Upper lobe of left lung (tissue), 6 donors: Measurements from ENCODE around the gene ASPDH. TPM values are rescaled to one million over a fixed set of nuclear protein-coding genes. Genes with fewer than 3 reads are reported as not detected.
A peak's percentile ranks its signal among the peaks of the same experiment; 100 is the strongest.

Experiments used
- ATAC-seq, 2 donors: fragments of 200-7000 bp; cut with Tn5 transposase; one replicate each; pipeline ENCODE4 v1.9.1; 2022; ENCODE audit warnings: mild to moderate bottlenecking in 2 of 2, moderate library complexity in 2 of 2; ENCODE audit not compliant: low FRiP score in 2 of 2
- DNase-seq, 2 donors: peaks; one replicate each; pipeline ENCODE4 v3.0.0-alpha.2; 2019 to 2020
- H3K27ac ChIP-seq, 4 donors: fragments of 200-600 bp; sonication (generic); one replicate each; pipeline ENCODE4 v1.5.1; 2016 to 2019
- H3K27me3 ChIP-seq, 4 donors: fragments of 200-600 bp; sonication (generic); one replicate each; pipeline ENCODE4 v1.5.1; 2017 to 2019
- H3K36me3 ChIP-seq, 4 donors: fragments of 200-600 bp; sonication (generic); one replicate each; pipeline ENCODE4 v1.5.1; 2016 to 2019
- H3K4me1 ChIP-seq, 4 donors: fragments of 200-600 bp; sonication (generic); one replicate each; pipeline ENCODE4 v1.5.1; 2018 to 2019
- H3K4me3 ChIP-seq, 4 donors: fragments of 200-600 bp; sonication (generic); one replicate each; pipeline ENCODE4 v1.5.1; 2017 to 2019; ENCODE audit warnings: mild to moderate bottlenecking in 2 of 4, moderate library complexity in 1 of 4
- H3K9me3 ChIP-seq, 4 donors: fragments of 200-600 bp; sonication (generic); one replicate each; pipeline ENCODE4 v1.5.1; 2018 to 2019
- CTCF ChIP-seq, 6 experiments: fragments of 450-650 bp in 4 of 6; fragments of 200-600 bp in 2 of 6; sonication (generic) in 2 of 6; IDR thresholded peaks; one replicate each; pipeline ENCODE4 v1.5.1; 2016 to 2019; ENCODE audit warnings: antibody characterized with exemption in 6 of 6
- EP300 ChIP-seq, 4 donors: sonication (generic); formaldehyde crosslinking; IDR thresholded peaks; one replicate each; pipeline ENCODE4 v1.5.1; 2017; ENCODE audit warnings: antibody characterized with exemption in 4 of 4, control low read depth in 2 of 4
- POLR2A ChIP-seq, 4 donors: fragments of 450-650 bp; IDR thresholded peaks; one replicate each; pipeline ENCODE4 v1.5.1; 2016 to 2017; ENCODE audit warnings: antibody characterized with exemption in 4 of 4, mild to moderate bottlenecking in 2 of 4
- POLR2AphosphoS5 ChIP-seq, 2 donors: sonication (generic); formaldehyde crosslinking; IDR thresholded peaks; one replicate each; pipeline ENCODE4 v1.5.1; 2017; ENCODE audit warnings: antibody characterized with exemption in 2 of 2
- WGBS, 2 donors: methylation state at CpG; one replicate each; pipeline ENCODE4 v1.1.5; 2017 to 2018; 5-methylcytosine and 5-hydroxymethylcytosine counted together
- total RNA-seq, 6 donors: library from RNA; depleted of rRNA in 4 of 6; stranded (reverse); fragments of >200 nt in 4 of 6; gene quantifications; one replicate each; pipeline versions ENCODE4 v1.1.0 to v1.2.1, GENCODE V29; 2016 to 2021
- donor health status: DM: no; HTN: no; CAD: no; lungs with moderate emphysema.
- donor health status: DM: no; HTN: yes; CAD: no; lungs with severe emphysema.

The ASPDH gene
- total RNA-seq, 6 donors from 2014 or later, result not detected

GRCh38 chr19:50480281-50481111 is 33.2 kb downstream of the ASPDH start:
- 94% methylated on average over 21 to 37 of the region's 37 CpGs for WGBS, 2 donors
- DNase-seq, result peak in 1 of 2 donors; percentile 80
- H3K36me3 ChIP-seq, result peaks cover 23 to 68% (median 47%) of the 10 kb centered on the region in 4 donors

GRCh38 chr19:50479761-50480251 is 33.9 kb downstream of the ASPDH start:
- DNase-seq (no peak), ATAC-seq (no peak)
- no peaks in the 10 kb centered on the region for H3K9me3 ChIP-seq
- no peak overlapping the region for H3K4me3 ChIP-seq
- no peak overlapping the region for H3K27ac ChIP-seq
- peaks cover 11 to 27% (median 15%) of the 10 kb centered on the region in 4 donors for H3K4me1 ChIP-seq
- TF ChIP-seq EP300 (IDR thresholded peaks at IDR 0.05) (no peak), POLR2A (IDR thresholded peaks at IDR 0.05) (no peak), POLR2AphosphoS5 (IDR thresholded peaks at IDR 0.05) (no peak), CTCF (IDR thresholded peaks at IDR 0.05) (no peak)
- 87 to 96% methylated on average over 7 to 16 of the region's 16 CpGs for WGBS, 2 donors
- peaks cover 23 to 63% (median 47%) of the 10 kb centered on the region in 4 donors for H3K36me3 ChIP-seq
- no peaks in the 10 kb centered on the region for H3K27me3 ChIP-seq

More at GRCh38 chr19:50480281-50481111, 33.2 kb downstream of the ASPDH start:
- H3K27ac ChIP-seq, result no peak overlapping the region
- H3K4me1 ChIP-seq, result peaks cover 11 to 27% (median 15%) of the 10 kb centered on the region in 4 donors
- no peak overlapping the region for H3K4me3 ChIP-seq
- no peaks in the 10 kb centered on the region for H3K27me3 ChIP-seq
- H3K9me3 ChIP-seq, result no peaks in the 10 kb centered on the region
- TF ChIP-seq POLR2A (IDR thresholded peaks at IDR 0.05), result no peak
- TF ChIP-seq POLR2AphosphoS5 (IDR thresholded peaks at IDR 0.05), result no peak
- no peak for TF ChIP-seq EP300 (IDR thresholded peaks at IDR 0.05)
- TF ChIP-seq CTCF (IDR thresholded peaks at IDR 0.05), result no peak
- ATAC-seq, result no peak

GRCh38 chr19:50478901-50479715 is 34.6 kb downstream of the ASPDH start:
- no peak for ATAC-seq
- Histone ChIP-seq H3K9me3 (no peaks in the 10 kb centered on the region), H3K36me3 (peaks cover 23 to 61% (median 45%) of the 10 kb centered on the region in 4 donors), H3K27me3 (no peaks in the 10 kb centered on the region), H3K4me1 (peaks cover 11 to 27% (median 15%) of the 10 kb centered on the region in 4 donors), H3K4me3 (no peak overlapping the region), H3K27ac (no peak overlapping the region)
- 84 to 91% methylated on average over 11 to 19 of the region's 19 CpGs for WGBS, 2 donors
- TF ChIP-seq CTCF (IDR thresholded peaks at IDR 0.05) (peak in 2 of 6 experiments; percentile 14 to 16), POLR2A (IDR thresholded peaks at IDR 0.05) (no peak)
- no peak for DNase-seq

GRCh38 chr19:50477751-50478515 is 35.8 kb downstream of the ASPDH start:
- no peaks in the 10 kb centered on the region for H3K27me3 ChIP-seq
- no peak for DNase-seq
- TF ChIP-seq EP300 (IDR thresholded peaks at IDR 0.05) (no peak), POLR2A (IDR thresholded peaks at IDR 0.05) (no peak), POLR2AphosphoS5 (IDR thresholded peaks at IDR 0.05) (no peak), CTCF (IDR thresholded peaks at IDR 0.05) (no peak)

More at GRCh38 chr19:50477751-50478515, 35.8 kb downstream of the ASPDH start:
- 91 to 94% methylated on average over 16 to 17 of the region's 17 CpGs for WGBS, 2 donors
- Histone ChIP-seq H3K4me3 (peak overlapping the region in 1 of 4 donors; percentile 100), H3K36me3 (peaks cover 23 to 51% (median 39%) of the 10 kb centered on the region in 4 donors), H3K4me1 (peaks cover 11 to 27% (median 15%) of the 10 kb centered on the region in 4 donors), H3K27ac (no peak overlapping the region), H3K9me3 (no peaks in the 10 kb centered on the region)
- ATAC-seq, result no peak
